Measurements from ENCODE around the gene GLB1L3.
"Not testable (repeated sequence)": the region's sequence is repeated elsewhere in the genome, so short reads cannot be mapped to it uniquely, and the experiment has no call there.

GLB1L3 gene

GRCh38 chr11:134276396-134277182 lies 410 bp downstream of the GLB1L3 start:
- no peak for DNase-seq

- DNase-seq: no peak
Observed at GRCh38 chr11:134277183-134278001, 1.2 kb downstream of the GLB1L3 start.

- no peak for DNase-seq
Observed at GRCh38 chr11:134278356-134278755, 2.2 kb downstream of the GLB1L3 start.

DNA sequence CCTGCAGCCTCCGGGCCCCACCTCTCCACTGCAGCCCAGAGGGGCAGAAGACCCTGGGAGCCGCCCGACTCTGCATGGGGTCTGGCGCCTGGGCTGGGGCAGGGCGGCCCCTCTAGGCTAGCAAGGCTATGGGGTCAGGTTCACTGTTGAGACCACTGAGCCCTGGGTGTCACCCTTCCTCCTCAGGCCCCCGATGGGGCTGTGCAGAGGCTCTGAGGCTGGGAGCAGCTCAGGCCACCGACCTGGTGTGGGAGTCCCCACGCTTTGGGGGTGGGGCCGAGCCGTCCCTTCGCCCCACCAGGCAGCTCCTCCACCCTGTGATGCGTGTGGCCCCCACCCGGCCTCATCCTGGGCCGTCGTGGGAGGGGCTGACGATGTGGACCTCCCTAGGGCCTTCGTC lies 5.5 kb downstream of the GLB1L3 start:
- DNase-seq: not testable (repeated sequence)

- no peak for DNase-seq
Observed at GRCh38 chr11:134282121-134283045, 6.2 kb downstream of the GLB1L3 start.

- DNase-seq: no peak
Observed at GRCh38 chr11:134283461-134284230, 7.5 kb downstream of the GLB1L3 start.

DNA sequence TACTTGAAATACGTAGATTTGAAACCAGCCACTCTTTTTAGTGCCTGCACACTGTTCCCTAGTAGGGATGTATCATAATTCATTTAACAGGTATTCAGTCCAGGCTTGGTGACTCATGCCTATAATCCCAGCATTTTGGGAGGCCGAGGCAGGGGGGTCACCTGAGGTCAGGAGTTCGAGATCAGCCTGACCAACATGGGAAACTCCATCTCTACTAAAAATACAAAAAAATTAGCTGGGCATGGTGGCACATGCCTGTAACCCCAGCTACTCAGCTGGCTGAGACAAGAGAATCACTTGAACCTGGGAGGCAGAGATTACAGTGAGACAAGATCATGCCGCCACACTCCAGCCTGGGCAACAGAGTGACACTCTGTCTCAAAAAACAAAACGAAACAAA lies 8.2 kb downstream of the GLB1L3 start:
- DNase-seq: not testable (repeated sequence)

GRCh38 chr11:134287561-134287960 lies 11.4 kb downstream of the GLB1L3 start:
- no peak for DNase-seq

DNA sequence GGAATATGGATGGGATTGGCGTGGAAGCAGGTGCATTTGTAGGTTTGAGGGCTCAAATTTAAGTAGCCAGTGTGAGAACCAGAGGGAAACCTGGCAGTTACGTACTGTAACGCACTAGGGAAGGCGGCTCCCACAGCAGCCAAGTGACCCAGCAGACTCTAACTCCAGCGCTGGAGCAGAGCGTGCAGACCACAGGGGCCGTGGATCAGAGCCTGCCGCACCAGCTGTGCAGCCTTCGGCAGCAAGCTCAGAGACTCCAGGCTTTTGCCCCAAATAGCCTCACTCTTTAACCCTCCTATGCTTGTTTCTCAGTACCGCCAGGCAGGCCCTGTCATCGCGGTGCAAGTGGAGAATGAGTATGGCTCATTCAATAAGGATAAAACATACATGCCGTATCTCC lies 12.3 kb downstream of the GLB1L3 start:
- DNase-seq: no peak

DNA sequence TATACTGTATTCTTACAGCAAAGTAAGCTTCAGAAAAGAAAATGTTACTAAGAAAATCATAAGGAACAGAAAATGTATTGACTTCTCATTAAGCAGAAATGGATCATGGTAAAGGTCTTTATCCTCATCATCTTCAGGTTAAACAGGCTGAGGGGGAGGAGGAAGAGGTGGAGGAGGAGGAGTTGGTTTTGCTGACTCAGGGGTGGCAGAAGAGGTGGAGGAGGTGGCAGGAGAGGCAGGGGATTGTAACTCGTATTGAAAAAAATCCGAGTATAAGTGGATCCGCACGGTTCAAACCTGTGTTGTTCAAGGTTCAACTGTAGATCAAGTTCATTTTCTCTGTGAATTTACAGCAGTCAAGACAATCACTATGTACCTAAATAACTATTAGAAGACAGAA lies 13.0 kb downstream of the GLB1L3 start:
- no peak for DNase-seq

- DNase-seq: no peak
Observed at GRCh38 chr11:134289789-134290188, 13.6 kb downstream of the GLB1L3 start.

GRCh38 chr11:134290646-134291045 lies 14.5 kb downstream of the GLB1L3 start:
- no peak for DNase-seq

DNA sequence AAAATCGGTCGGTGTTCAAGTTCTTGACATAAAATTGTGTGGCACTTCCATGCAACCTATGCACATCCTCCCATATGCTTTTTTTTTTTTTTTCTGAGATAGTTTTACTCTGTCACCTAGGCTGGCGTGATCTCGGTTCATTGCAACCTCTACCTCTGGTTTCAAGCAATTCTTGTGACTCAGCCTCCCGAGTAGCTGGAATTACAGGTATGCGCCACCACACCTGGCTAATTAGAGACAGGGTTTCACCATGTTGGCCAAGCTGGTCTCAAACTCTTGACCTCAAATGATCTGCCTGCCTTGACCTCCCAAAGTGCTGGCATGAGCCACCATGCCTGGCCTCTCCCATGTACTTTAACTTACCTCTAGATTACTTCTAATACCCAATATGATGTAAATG lies 15.0 kb downstream of the GLB1L3 start:
- DNase-seq: no peak

GRCh38 chr11:134292661-134293060 lies 16.5 kb downstream of the GLB1L3 start:
- DNase-seq: no peak

DNA sequence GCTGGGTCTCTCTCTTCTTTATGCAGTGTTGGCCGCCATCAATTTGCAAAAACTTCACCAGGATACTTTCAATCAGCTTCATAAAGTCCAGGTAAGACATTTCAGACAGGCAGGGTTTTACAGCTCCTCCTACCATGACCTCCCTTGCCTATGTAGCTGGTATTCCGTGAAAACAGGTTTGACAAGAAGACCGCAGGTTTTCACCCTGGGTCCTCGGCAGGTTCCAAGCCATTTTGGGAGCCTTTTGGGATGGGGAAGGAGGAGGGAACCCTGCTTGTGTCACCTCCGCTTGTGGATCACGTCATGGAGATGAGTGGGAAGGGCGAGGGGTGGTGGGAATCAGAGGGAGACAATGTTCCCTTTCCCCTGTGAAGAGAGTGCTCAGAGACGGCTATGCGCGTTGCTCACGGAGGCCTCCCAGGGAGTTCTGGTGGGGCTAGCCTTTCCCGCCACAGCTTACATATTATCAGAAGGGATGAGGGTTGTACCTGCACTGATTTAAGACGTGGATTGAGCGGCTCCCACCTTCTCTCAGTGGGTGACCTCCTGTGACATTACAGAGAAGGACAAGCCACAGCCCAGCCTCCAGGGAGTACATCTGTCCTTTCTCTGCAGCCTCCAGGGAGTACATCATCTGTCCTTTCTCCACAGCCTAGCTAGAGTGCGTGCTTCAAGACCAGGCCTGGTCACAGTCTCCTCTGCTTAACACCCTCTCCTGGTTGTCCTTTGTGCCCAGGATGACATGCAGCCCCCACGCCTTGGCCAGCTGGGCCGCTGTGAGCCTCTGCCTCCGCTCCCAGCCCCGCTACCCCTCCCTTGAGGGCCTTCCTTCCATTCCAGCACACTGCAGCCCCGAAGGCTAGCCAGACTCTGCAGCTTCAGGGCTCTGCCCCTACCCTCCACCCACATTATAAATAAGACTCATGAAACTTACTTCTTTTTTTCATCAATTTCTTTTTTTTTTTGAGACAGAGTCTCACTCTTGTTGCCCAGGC lies 17.2 kb downstream of the GLB1L3 start:
- DNase-seq: no peak

GRCh38 chr11:134294664-134295063 lies 18.5 kb downstream of the GLB1L3 start:
- DNase-seq: no peak

DNA sequence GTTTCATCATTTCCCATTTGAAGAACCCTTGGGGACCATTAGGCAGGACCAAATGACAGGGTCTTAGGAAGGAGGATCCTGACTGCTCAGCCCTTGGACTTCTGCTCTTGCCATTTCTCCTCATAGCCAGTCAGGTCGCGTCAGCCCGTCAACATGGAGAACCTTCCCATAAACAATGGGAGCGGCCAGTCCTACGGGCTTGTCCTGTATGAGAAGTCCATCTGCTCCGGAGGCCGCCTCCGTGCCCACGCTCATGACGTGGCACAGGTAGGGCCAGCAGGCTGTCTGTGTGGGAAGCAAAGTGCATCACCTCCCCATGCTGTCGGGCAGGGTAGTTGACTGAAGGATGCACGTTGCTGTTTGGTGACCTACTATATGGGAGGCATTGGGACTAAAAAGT lies 36.0 kb downstream of the GLB1L3 start:
- DNase-seq: no peak

GRCh38 chr11:134312807-134313206 lies 36.6 kb downstream of the GLB1L3 start:
- DNase-seq: no peak

- no peak for DNase-seq
Observed at GRCh38 chr11:134313379-134313778, 37.2 kb downstream of the GLB1L3 start.

GRCh38 chr11:134313821-134314607 lies 37.8 kb downstream of the GLB1L3 start:
- no peak for DNase-seq
